ENCODE data around the gene SMIM9. TPM values are rescaled to one million over a fixed set of nuclear protein-coding genes. Genes with fewer than 3 reads are reported as not detected.

The SMIM9 gene
- total RNA-seq, result not detected in 2 replicates

GRCh38 chrX:154834562-154834961, at the start of gene SMIM9:
SMIM9 (minus strand) TSS chrX:154834662; CDS start chrX:154830856, 3,806 bp downstream.

GRCh38 chrX:154804957-154805695, 29.3 kb downstream of the SMIM9 start, which contains the start of gene MPP1:
MPP1 (minus strand) TSS chrX:154805485; CDS start chrX:154805373, 112 bp downstream.

Other genes with a start within 250 kb of the SMIM9 start
- not detected in 2 replicates for gene CTAG1A, start 249.5 kb downstream of the SMIM9 start, total RNA-seq
- not detected in 2 replicates for gene CTAG1B, start 215.4 kb downstream of the SMIM9 start, total RNA-seq
- not detected in 2 replicates for gene CTAG2, start 181.1 kb downstream of the SMIM9 start, total RNA-seq
- 4.1 and 4.7 TPM in 2 replicates for gene GAB3, start 83.6 kb downstream of the SMIM9 start, total RNA-seq
- 68.1 and 109 TPM in 2 replicates for gene DKC1, start 71.8 kb downstream of the SMIM9 start, total RNA-seq
- 23.0 and 27.5 TPM in 2 replicates for gene MPP1, start 29.2 kb downstream of the SMIM9 start, total RNA-seq
- gene F8A1, start 51.7 kb upstream of the SMIM9 start, total RNA-seq, result 2.3 and 3.4 TPM in 2 replicates
- gene F8, start 188.1 kb upstream of the SMIM9 start, total RNA-seq, result 1.0 and 2.4 TPM in 2 replicates
- gene FUNDC2, start 192.2 kb upstream of the SMIM9 start, total RNA-seq, result 45.2 and 49.9 TPM in 2 replicates
- 10.6 and 10.8 TPM in 2 replicates for gene CMC4, start 236.5 kb upstream of the SMIM9 start, total RNA-seq
- gene MTCP1, start 236.5 kb upstream of the SMIM9 start, total RNA-seq, result 2.3 and 3.6 TPM in 2 replicates
- 26.2 and 36.1 TPM in 2 replicates for gene BRCC3, start 236.8 kb upstream of the SMIM9 start, total RNA-seq